Lung microvascular endothelial cell (primary cell): ENCODE results near the gene FLT3. TPM values are rescaled to one million over a fixed set of nuclear protein-coding genes. Genes with fewer than 3 reads are reported as not detected.
"Not testable (repeated sequence)": the region's sequence is repeated elsewhere in the genome, so short reads cannot be mapped to it uniquely, and the experiment has no call there.

Experiments
- DNase-seq, 2 donors: peaks; one replicate each; pipeline versions ENCODE4 v3.0.0 to v3.0.0-alpha.2; 2010; ENCODE audit warnings: low read depth in 2 of 2
- total RNA-seq: library from RNA; depleted of rRNA; stranded (reverse); fragments of >200 nt; gene quantifications from 2 replicates; pipeline ENCODE4 v1.2.1, GENCODE V29; 2014

The FLT3 gene
- total RNA-seq, 1 donor from 2014 or later: not detected

DNA sequence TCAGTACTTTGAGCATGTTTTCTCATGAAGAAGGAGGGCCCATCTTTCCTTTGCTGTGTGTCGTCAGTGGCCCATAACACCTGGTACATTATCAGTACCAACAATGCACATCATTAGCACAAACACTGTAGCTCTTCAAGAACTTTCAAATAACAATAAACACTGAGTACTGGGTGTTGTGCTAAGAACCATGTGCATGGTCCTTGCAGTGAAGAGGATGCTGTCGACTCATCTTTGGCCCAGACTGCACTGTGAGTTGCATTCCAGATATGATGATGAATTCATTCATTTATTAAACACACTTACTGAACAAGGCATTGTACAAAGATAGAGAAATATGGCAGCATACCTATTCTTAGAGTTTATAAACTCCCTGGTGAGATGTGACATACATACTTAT is 55.8 kb downstream of the FLT3 start:
- no peak for DNase-seq

DNA sequence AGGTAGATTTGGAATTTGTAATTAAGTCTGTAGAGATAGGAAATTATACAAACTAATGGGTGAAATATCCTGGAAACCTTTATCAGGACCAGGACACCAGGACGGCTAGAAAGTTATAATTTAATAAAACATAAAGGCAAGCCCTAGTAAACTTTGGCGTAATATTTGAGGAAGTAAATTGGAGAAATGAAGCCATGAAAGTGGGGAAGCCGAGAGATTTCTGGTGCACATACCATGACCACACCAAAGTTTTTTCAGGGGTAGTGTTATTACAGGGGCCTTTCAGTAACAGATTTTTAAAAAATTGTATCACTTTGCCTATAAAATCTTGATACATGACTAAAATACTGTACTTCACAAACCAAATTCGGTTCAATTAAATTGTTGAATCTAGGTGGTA is 57.2 kb downstream of the FLT3 start:
- no peak for DNase-seq

DNA sequence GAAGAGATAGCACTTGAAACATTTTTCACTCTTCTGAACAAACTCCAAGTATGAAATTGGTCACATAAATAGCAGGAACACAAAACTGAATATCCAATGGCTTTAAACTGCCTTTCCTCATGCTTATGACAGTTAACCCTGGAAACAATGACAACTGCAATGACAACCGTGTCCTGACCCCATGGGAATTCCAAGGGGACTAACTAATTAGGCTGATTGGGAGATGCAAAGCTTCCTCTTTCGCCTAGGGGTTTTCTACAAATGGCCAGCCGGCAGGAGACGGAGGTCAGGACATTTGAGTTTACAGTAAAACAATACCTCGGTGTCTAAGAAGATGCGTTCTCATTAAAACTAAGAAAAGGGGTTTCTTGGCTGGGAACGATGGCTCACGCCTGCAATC is 58.9 kb downstream of the FLT3 start:
- DNase-seq: peak in 1 of 2 donors; percentile 1

DNA sequence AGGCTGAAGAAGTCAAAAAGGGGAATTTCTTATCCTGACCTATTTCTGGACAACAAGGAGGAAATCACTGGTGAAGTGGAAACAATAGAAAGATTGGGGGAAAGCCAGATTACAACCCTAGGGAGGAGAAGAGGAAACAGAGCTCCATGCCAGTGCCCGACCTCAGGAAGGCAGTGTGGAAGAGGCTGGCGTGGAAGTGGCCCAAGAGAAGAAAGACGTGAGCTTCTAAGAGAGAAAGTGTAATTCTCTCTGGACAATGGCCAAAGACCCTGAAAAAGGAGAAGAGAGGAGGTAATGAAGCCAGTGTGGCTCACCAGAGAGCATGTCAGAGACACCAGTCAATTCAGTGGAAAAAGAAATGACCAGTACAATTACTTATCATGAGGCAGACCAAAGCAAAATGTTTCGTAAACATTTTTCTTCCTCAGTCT is 59.3 kb downstream of the FLT3 start:
- DNase-seq: peak; percentile 6 to 11

DNA sequence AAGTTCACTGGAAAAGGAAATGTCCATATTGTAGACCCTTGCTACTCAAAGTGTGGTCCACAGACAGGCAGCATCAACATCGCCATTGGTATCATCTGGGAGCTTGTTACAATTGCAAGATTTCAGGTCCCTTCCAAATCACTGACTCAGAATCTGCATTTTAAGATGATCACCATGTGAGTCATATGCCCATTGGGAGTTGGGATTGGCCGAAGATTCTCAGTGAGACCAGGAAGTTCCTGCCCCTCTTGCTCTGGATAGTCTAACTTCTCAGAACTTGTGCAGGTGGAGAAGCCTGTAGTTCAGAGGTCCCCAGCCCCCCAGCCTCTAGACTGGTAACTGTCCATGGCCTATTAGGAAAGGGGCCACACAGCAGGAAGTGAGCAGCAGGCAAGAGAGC is 63.0 kb downstream of the FLT3 start:
- DNase-seq: no peak

DNA sequence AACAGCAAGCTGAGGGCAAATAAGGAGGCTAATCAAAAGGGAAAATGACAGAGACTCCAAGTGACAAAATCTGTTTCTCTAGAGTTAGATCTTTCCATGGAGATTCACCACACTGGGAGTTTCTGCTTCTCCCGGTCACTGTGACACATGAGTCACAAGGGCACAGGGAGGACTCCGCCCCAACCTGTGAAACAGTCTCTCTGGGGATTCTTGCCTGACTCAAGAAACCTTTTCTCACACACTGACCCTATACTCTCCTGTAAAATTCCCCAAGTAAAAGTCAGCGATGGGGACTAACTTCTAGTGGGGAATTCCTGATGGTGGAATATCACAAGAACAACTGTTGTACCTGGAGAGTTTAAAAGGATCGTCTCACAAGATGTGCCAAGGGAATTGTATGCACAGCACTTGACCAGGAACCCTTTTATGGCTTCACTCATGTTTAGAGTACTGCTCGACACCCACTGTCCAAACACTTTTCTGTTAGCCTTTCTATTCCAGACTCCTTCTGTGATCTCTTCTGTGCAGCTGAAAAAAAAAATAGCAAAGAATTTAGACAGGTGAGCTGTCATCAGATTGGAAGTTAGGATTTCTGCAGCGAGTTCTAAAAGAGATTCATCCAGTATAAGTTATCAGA is 65.1 kb downstream of the FLT3 start:
- DNase-seq: no peak

DNA sequence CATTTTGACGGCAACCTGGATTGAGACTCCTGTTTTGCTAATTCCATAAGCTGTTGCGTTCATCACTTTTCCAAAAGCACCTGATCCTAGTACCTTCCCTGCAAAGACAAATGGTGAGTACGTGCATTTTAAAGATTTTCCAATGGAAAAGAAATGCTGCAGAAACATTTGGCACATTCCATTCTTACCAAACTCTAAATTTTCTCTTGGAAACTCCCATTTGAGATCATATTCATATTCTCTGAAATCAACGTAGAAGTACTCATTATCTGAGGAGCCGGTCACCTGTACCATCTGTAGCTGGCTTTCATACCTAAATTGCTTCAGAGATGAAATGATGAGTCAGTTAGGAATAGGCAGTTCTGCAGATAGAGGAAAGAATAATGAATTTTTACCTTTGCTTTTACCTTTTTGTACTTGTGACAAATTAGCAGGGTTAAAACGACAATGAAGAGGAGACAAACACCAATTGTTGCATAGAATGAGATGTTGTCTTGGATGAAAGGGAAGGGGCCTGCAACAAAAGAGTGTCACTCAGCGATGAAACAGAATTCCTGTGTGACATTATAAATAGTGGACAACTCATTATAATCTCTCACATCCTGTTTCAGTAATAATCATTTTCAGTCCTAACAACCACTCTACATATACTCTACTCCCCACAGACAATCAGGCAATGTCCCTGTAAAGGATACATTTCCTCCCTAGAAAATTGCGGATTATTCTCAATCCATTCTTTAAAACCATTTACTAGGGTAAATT is 66.3 kb downstream of the FLT3 start:
- no peak for DNase-seq

DNA sequence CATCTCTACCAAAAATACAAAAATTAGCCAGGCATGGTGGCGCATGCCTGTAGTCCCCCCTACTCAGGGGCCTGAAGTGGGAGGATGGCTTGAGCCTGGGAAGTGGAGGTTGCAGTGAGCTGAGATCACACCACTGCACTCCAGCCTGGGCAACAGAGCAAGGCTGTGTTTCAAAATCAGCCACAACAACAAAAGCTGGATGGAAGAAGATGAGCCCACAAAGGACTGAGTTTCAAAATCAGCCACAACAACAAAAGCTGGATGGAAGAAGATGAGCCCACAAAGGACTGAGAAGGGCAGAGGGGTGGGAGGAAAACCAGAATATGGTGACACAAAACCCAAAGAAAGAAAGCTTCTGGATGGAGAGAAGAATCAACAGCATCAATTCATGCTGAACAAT is 67.9 kb downstream of the FLT3 start:
- DNase-seq: not testable (repeated sequence)

DNA sequence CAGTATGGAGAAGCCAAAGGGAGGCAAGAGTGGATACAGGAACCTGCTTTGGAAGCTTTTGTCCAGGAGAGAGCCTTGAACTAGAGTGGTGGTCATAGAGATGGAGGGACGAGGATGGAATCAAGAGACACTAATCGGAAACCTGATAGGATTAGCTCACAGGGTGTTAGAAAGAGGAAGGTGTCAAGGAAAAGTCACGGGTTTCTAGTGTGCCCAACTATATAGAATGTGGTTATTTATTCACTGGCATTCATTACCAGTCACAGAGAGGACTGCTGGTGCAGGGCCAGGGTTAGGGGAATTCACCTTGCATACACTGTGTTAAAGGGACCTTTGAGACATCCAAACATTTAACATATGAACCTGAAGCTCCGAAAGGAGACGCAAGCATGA is 68.5 kb downstream of the FLT3 start:
- no peak for DNase-seq

DNA sequence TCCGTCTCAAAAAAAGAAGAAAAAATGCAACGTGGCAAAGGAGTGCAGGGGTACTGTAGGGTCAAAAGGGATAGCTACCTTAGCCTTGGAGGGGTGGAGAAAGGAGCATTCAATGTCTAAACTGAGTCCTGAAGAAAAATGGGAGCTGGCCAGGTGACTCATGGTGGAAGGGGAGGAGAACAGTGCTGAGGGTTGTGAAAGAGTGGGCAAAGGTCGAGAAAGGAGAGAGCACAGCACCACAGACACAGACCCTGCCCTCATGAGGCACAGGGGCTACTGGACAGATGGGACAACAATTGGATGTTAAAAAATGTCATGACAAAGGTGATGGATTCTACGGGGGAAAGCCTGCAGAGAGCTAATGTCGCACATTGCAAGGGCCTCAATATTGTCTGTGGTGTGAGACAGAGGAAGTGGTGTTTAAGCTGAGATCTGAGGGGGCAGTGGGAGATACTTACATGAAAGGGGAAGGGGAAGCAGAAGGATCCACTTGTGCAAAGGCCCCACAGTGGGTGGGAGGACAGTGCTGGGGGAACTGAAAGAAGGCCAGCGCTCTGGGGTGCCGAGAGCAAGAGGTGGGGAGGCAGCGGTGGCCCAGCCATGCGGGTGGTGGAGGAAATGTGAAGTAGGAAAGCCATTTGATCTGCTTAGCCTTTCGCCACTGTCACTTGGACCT is 69.0 kb downstream of the FLT3 start:
- no peak for DNase-seq

DNA sequence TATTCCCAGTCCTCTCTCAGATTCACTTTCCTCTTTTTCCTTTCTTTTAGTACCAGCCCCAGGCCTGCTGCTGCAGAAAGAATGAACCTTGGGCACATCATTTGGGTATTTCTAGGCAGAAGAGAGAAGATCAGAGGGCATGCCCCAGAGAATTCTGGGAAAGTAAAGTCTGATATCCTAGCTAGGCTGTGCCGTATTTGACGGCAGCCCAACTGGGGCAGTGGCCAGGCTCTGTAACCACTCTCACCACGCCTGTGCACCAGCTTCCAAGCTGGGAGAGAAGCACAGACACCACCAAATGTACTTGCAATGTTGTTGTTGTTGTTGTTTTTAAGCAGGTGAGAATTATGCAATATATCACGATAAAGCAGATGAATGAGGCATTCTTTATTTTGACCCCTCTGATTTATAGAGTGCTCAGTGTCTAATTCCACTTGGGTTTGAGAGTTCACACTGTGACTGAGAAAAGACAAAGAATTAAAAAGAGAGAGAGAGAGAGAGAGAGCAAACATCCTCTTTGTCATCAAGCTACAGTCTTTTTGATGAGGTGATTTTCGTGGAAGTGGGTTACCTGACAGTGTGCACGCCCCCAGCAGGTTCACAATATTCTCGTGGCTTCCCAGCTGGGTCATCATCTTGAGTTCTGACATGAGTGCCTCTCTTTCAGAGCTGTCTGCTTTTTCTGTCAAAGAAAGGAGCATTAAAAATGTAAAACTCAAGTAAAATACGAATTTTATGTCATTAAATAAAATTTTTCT is 72.6 kb downstream of the FLT3 start:
- DNase-seq: no peak

DNA sequence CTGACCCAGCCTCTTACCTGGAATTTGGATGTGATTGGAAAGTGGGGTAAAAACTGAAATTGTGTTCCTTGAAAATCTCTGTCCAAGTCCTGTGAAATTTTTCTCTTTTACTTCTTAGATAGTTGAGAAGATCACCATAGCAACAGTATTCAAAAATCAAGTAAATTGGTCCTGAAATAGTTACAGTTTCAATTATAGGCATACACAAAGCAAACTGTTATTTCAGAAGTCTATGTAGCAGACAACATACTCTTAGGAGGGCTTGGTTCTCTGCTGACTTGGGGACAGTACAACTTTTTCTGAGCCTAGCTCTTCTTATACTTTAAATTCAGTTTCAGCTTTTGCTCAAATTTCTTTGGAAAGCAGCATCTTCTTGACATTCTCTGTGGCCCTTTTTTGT is 73.3 kb downstream of the FLT3 start:
- DNase-seq: no peak

DNA sequence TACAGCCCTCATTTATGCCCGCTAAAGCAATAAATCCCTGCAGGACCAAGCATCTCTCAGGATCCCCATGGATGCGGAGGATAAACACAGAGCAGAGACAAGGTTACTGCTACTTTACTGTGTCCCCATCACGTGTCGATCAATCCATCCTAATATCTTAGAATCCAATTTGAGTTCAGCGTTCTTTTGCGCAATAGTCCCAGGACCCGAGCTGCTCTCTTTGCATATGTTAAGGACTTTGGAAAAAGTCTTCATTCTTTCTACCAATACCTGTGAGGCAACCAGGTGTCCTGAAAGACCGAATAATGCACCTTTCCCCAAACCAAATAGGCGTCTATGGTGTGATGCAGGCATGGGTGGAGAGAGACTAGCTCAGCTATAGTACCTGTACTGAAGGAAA is 73.9 kb downstream of the FLT3 start:
- DNase-seq: no peak

DNA sequence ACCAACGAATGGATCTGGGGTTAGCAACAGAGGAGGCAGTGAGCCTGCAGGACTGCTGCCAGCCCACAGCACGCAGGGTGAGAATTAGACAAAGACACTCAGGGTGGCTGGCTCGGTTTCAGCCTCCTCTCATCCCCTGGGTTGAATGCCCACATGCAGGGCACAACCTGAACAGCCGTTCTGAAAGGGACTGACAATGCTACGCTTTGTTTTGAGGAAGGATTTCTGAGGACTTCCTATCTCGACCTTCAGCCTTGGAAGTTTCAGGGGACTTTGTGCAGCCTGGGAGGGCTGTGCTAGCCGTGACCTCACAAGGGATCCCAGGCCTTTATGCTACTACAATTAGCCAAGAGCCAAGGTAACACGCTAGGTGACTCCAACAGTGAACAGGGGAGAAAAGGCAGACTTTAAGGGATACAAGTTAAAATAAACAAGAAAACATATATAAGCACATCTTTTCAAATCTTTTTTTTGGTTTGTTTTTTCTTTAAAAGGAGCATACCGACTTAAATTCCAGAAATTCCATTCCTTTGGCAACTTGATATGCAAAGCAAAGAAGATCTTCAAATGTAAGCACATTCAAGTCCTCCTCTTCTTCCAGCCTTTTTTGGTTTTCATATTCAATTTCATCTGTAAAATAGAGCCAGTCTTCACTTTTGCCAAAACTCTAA is 77.4 kb downstream of the FLT3 start:
- DNase-seq: no peak

DNA sequence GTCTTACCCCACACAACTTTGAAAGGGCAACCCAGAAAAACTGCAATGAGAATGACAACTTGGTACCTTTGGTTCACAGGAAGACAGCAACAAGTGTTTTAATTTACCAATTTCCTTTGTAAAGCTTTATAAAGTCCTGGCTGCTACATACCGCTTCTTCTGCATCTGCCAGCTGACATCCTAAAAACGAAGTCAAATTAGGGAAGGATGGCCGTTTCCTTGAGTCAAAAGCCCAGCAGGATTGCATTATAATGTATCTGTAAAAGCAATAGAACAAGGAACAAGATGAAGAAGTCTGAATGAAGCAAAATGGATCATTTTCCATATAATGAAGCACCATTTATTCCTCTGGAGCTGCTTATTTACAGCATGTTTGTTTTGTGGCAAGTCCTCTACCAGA is 86.1 kb downstream of the FLT3 start:
- DNase-seq: no peak

DNA sequence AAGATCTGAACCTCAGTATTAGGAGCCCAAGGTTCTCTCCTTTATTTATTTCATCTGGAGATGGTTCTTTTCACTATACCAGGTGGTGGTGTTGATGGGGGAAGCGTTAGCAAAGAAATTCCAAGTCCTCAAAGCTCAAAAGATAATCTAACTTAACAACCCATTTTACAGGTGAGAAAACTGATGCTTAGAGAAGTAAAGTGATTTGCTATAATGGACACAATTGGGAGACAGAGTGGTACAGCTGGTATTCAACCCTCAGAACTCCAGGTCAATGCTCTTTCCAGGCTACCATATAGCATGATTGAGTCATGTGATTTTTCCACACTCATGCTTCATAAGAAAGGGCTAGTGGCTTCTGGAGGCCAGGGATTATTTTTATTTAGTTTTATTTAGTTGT is 86.9 kb downstream of the FLT3 start:
- DNase-seq: no peak

DNA sequence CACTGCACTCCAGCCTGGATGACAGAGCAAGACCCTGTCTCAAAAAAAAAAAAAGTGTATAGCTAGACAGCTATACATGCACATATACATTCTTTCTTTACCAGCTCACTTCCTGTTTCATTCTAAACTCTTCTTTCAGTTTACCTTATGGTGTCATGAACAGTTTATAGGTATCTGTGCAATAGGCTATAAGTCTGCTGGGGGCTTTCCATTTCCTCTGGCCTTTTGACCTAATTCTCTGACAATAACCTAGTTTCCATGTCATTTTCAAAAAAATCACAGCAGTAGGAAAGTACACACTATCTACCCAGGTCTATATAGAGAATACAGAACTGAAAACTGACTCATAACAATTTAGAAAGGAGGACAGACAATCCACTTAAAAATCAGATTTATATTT is 87.5 kb downstream of the FLT3 start:
- no peak for DNase-seq

DNA sequence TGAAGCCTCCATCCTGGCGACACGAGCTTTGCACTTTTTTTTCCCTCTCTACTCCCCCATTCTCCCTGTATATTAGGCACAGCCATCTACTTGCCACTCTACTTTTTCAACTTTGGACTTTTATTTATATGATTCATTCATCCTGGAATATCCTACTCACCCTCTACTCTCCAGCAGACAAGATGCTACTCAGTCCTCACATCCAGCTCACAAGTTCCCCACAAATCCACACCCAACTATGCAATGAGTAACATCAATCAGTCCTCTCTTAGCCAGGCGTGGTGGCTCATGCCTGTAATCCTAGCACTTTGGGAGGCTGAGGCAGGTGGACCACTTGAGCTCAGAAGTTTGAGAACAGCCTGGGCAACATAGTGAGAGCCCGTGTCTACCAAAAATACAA is 88.0 kb downstream of the FLT3 start:
- no peak for DNase-seq

DNA sequence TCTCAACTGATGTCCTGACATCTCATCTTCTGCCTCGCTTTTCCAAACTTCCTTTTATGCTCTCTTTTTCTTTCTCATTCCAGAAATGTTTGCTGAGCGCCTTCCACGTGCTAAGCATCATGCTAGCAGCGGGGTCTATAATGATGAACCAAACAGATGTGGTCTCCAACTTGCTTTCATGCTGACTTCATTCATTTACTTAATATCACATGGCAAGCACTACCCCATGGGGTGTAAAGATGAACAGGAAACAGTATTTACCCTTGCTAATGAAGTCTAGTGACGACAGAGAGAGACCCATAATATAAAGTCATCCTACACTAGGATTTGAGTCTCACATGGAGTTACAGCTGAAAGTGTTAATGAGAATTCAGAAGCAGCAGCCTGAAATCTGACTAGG is 90.3 kb downstream of the FLT3 start:
- no peak for DNase-seq

DNA sequence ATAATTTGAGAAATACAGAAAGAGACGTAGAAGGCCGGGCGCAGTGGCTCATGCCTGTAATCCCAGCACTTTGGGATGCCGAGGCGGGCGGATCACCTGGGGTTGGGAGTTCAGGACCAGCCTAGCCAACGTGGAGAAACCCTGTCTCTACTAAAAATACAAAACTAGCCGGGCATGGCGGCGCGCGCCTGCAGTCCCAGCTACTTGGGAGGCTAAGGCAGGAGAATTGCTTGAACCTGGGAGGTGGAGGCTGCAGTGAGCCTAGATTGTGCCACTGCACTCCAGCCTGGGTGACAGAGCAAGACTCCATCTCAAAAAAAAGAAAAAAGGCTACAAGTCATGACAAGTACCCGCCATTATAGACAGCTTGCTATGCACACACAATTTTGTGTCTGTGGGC is 95.4 kb downstream of the FLT3 start:
- DNase-seq: not testable (repeated sequence)

DNA sequence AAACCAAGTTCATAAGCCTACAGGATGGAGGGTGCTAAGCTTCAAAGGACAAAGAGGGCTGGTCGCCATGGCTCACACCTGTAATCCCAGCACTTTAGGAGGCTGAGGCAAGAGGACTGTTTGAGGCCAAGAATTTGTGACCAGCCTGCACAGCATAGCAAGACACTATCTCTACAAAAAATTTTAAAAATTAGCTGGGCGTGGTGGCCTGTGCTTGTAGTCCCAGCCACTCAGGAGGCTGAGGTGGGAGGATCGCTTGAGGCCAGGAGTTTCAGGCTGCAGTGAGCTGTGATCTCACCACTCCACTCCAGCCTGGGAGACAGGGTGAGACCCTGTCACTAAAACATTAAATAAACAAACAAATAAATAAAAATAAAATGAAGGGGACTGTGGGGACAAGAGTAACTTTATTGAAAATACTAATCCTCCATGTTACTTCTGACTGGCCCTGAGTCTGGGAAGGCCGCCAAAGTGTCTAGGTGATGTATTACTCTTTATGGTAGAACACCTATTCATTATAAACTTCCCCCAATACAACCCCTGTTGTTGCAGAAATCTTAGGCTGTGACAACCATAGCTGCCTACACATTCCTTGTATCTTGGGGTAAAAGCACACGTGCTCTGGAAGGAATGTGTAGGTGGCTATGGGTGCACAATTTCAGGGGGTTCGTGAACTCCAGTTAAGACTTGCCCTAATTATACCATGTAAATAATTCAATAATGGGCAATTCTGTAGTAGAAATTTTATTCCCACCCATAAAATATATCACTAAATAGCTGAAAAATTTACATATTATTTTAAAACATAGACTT is 97.3 kb downstream of the FLT3 start:
- no peak for DNase-seq
